Measurements from ENCODE around the gene NR6A1. TPM values are rescaled to one million over a fixed set of nuclear protein-coding genes. Genes with fewer than 3 reads are reported as not detected.
"Not testable (repeated sequence)": the region's sequence is repeated elsewhere in the genome, so short reads cannot be mapped to it uniquely, and the experiment has no call there.

The NR6A1 gene
- polyA plus RNA-seq, 2 donors: 0.68 to 1.4 TPM

DNA sequence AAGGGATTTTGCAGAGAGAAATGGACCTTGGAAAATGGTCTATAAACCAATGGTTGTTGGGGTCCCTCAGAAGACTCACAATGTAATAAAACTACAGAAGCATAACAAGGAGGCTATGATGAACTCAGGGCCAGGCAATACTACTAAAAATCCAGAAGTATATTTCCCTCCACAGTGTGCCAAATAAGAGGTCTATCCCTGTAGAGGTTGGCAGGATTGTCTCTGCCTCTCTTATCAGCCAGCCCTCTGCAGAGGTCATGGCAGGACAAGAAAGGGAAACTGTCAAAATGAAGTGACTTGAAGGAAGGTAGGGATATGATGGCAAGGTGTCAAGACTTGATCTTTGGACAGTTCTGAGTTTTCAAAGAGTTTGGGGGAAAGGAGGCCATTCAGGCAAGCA, 148.2 kb downstream of the NR6A1 start:
- Histone ChIP-seq H3K4me3 (ENCODE audit: low read depth in 1 of 2, low read length in 2 of 2) (no peak overlapping the region), H3K27ac (ENCODE audit: low read depth in 2 of 2, low read length in 1 of 2) (no peak overlapping the region), H3K36me3 (ENCODE audit: control insufficient read depth in 2 of 2, insufficient read depth in 2 of 2, low read length in 1 of 2) (no peaks in the 10 kb centered on the region), H3K27me3 (ENCODE audit: control insufficient read depth in 1 of 2, insufficient read depth in 2 of 2, low read length in 2 of 2) (no peaks in the 10 kb centered on the region), H3K9me3 (ENCODE audit: control insufficient read depth in 2 of 2, insufficient read depth in 1 of 2, low read depth in 1 of 2, low read length in 1 of 2) (no peaks in the 10 kb centered on the region), H3K4me1 (ENCODE audit: control insufficient read depth in 2 of 2, insufficient read depth in 2 of 2, low read length in 1 of 2) (no peaks in the 10 kb centered on the region)

DNA sequence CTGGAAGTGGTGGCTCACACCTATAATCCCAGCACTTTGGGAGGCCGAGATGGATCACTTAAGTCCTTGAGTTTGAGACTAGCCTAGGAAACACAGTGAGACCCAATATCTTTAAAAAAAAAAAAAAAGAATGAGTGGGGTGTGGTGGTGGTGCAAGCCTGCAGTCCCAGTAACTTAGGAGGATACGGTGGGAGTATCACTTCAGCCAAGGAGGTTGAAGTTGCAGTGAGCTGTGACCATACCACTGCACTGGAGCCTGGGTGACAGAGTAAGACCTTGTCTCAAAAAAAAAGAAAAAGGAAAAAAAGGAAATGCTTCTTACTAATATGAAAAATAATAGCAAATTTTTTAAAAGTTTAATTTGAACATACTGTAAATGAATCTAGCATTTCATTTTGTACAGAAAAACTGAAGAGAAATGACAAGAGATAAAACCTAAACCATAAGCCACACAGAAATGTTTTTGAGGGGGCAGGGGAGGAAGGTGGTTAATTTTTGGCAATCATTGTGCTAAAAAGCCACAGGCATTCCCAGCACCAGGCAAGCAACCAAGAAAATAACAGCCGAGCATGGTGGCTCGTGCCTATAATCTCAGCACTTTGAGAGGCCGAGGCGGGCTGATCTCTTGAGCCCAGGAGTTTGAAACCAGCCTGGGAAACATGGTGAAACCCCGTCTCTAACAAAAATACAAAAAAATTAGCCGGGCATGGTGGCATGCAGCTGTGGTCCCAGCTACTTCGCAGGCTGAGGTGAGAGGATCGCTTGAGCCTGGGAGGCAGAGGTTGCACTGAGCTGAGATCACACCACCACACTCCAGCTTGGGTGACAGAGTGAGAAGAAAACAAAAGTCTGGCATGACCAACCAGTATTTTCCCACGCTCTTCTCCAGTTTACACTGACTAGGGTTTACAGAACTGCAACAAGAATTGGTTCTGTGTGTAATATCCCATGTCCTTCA, 149.5 kb downstream of the NR6A1 start:
- WGBS, 2 donors: 69 to 71% methylated on average over 11 of the region's 11 CpGs
- Histone ChIP-seq H3K9me3 (ENCODE audit: control insufficient read depth in 2 of 2, insufficient read depth in 1 of 2, low read depth in 1 of 2, low read length in 1 of 2) (no peaks in the 10 kb centered on the region), H3K27ac (ENCODE audit: low read depth in 2 of 2, low read length in 1 of 2) (no peak overlapping the region), H3K4me3 (ENCODE audit: low read depth in 1 of 2, low read length in 2 of 2) (no peak overlapping the region), H3K4me1 (ENCODE audit: control insufficient read depth in 2 of 2, insufficient read depth in 2 of 2, low read length in 1 of 2) (no peaks in the 10 kb centered on the region), H3K36me3 (ENCODE audit: control insufficient read depth in 2 of 2, insufficient read depth in 2 of 2, low read length in 1 of 2) (no peaks in the 10 kb centered on the region), H3K27me3 (ENCODE audit: control insufficient read depth in 1 of 2, insufficient read depth in 2 of 2, low read length in 2 of 2) (no peaks in the 10 kb centered on the region)

DNA sequence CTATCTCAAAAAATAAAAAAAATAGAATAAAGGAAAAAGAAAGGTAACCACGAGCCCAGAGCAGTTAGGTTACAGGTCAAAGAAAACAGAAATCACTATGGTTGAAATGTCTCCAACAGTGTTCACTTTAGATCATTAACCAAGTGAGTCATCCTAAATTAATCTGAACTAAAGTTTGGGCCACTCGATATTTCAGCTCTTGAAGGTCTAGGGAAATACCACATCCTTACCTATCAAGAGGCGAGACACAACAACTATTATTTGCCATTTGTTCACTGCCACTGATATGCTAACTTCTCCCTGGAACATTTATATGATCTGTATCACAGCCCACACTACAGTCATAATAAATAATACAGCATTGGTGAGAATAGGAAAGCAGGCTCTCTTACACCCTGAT, 152.6 kb downstream of the NR6A1 start:
- Histone ChIP-seq H3K27ac (ENCODE audit: low read depth in 2 of 2, low read length in 1 of 2) (no peak overlapping the region), H3K4me1 (ENCODE audit: control insufficient read depth in 2 of 2, insufficient read depth in 2 of 2, low read length in 1 of 2) (no peaks in the 10 kb centered on the region), H3K9me3 (ENCODE audit: control insufficient read depth in 2 of 2, insufficient read depth in 1 of 2, low read depth in 1 of 2, low read length in 1 of 2) (no peaks in the 10 kb centered on the region), H3K4me3 (ENCODE audit: low read depth in 1 of 2, low read length in 2 of 2) (no peak overlapping the region), H3K27me3 (ENCODE audit: control insufficient read depth in 1 of 2, insufficient read depth in 2 of 2, low read length in 2 of 2) (no peaks in the 10 kb centered on the region), H3K36me3 (ENCODE audit: control insufficient read depth in 2 of 2, insufficient read depth in 2 of 2, low read length in 1 of 2) (no peaks in the 10 kb centered on the region)
- 40 to 62% methylated on average over 3 of the region's 3 CpGs for WGBS, 2 donors

DNA sequence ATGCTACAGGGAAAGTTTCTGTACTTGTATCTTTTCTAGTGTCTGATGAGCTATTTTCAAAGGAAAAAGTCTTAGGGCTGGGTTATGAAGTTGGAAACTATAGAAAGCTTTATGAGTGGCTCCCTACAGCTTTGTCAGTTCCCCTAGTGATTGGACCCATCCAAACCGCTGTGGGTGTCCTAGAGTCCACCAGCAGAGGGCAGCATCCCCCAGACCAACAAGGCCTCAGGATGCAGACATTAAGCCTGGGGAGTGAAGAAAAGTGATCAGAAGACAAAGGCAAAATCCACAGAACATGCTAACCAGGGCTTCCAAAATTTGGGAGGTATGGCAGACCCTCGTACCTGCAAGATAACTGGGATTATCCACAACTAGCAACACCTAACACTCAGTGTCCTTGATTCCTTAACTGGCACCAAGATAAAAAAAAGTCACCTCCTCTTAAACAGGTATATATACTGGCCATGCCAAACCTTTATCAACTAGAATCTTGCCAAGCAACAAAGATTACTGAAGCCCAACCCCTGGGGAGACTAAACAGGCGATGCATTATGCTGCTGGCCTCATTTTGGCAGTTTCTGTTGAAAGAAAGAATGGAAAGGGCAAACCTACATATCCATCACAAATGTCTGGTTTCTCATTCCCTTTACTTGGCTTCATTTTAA, 153.5 kb downstream of the NR6A1 start:
- no peaks in the 10 kb centered on the region for H3K27me3 ChIP-seq (ENCODE audit: control insufficient read depth in 1 of 2, insufficient read depth in 2 of 2, low read length in 2 of 2)
- H3K9me3 ChIP-seq (ENCODE audit: control insufficient read depth in 2 of 2, insufficient read depth in 1 of 2, low read depth in 1 of 2, low read length in 1 of 2): no peaks in the 10 kb centered on the region
- H3K36me3 ChIP-seq (ENCODE audit: control insufficient read depth in 2 of 2, insufficient read depth in 2 of 2, low read length in 1 of 2): no peaks in the 10 kb centered on the region
- H3K27ac ChIP-seq (ENCODE audit: low read depth in 2 of 2, low read length in 1 of 2): no peak overlapping the region
- H3K4me1 ChIP-seq (ENCODE audit: control insufficient read depth in 2 of 2, insufficient read depth in 2 of 2, low read length in 1 of 2): no peaks in the 10 kb centered on the region
- H3K4me3 ChIP-seq (ENCODE audit: low read depth in 1 of 2, low read length in 2 of 2): no peak overlapping the region
- 14 to 21% methylated on average over 3 of the region's 3 CpGs for WGBS, 2 donors

DNA sequence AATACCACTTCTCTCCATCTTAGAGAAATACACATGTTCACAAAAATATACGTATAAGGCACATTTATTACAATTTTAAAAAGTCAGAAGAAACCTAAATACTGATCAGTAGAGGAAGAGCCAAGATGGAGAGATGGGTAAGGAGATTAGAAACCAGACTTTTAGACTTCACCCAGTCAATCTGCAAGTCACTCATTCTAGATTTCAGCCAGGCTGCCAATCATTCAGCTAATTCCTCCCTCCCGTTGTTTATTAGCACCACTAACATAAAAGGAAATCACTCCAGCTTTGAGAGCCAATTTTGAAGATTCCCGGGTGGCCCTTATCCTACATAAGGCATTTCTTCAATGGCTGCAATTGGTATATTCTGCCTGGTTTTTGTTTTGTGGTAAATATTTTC, 154.2 kb downstream of the NR6A1 start:
- Histone ChIP-seq H3K27ac (ENCODE audit: low read depth in 2 of 2, low read length in 1 of 2) (no peak overlapping the region), H3K27me3 (ENCODE audit: control insufficient read depth in 1 of 2, insufficient read depth in 2 of 2, low read length in 2 of 2) (no peaks in the 10 kb centered on the region), H3K4me3 (ENCODE audit: low read depth in 1 of 2, low read length in 2 of 2) (no peak overlapping the region), H3K4me1 (ENCODE audit: control insufficient read depth in 2 of 2, insufficient read depth in 2 of 2, low read length in 1 of 2) (no peaks in the 10 kb centered on the region), H3K9me3 (ENCODE audit: control insufficient read depth in 2 of 2, insufficient read depth in 1 of 2, low read depth in 1 of 2, low read length in 1 of 2) (no peaks in the 10 kb centered on the region), H3K36me3 (ENCODE audit: control insufficient read depth in 2 of 2, insufficient read depth in 2 of 2, low read length in 1 of 2) (no peaks in the 10 kb centered on the region)
- 67 to 75% methylated on average over 3 of the region's 3 CpGs for WGBS, 2 donors

DNA sequence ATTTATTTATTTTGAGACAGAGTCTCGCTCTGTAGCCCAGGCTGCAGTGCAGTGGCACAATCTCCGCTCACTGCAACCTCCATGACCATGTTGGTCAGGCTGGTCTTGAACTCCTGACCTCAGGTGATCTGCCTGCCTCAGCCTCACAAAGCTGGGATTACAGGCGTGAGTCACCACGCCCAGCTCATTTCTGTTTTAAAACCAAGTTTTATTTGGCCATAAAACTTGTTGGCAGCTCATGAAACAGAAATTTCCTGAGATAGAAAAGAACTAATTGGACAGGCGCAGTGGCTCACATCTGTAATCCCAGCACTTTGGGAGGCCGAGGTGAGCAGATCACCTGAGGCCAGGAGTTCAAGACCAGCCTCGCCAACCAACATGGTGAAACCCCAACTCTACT, 155.3 kb downstream of the NR6A1 start:
- not testable (repeated sequence) for H3K4me1 ChIP-seq (ENCODE audit: control insufficient read depth in 2 of 2, insufficient read depth in 2 of 2, low read length in 1 of 2); H3K4me3 ChIP-seq (ENCODE audit: low read depth in 1 of 2, low read length in 2 of 2); H3K27ac ChIP-seq (ENCODE audit: low read depth in 2 of 2, low read length in 1 of 2); H3K27me3 ChIP-seq (ENCODE audit: control insufficient read depth in 1 of 2, insufficient read depth in 2 of 2, low read length in 2 of 2); H3K9me3 ChIP-seq (ENCODE audit: control insufficient read depth in 2 of 2, insufficient read depth in 1 of 2, low read depth in 1 of 2, low read length in 1 of 2); H3K36me3 ChIP-seq (ENCODE audit: control insufficient read depth in 2 of 2, insufficient read depth in 2 of 2, low read length in 1 of 2)
- WGBS, 2 donors: 74 to 78% methylated on average over 7 of the region's 7 CpGs

DNA sequence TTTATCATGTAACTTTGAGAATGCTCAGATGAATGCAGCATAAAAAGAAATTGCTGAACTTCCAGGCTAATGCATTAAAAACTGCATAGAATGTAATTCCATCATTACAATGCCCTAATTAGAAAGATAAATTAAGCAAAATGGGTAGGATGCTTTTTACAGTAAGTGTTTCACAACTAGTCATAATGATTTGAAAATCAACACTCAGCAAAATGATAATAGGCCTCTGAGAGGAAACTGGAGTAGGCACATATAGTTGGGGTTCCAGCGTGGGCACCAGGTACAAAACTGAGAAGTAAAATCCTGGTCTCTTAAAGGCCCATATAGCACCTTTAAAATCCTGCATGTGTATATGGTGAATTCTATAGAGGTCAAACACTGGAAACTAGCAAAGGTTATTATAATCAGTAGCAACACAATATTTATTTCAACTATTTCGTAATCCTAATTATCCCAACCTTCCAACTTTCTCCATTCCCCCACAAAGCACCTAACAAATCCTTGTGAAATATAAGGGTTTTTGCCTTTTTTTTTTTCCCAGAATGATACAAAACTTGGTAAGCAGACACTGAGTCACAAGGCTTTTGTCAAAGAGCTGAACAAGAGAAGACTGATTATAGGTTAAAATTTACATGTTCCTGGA, 155.9 kb downstream of the NR6A1 start:
- no peak overlapping the region for H3K27ac ChIP-seq (ENCODE audit: low read depth in 2 of 2, low read length in 1 of 2)

DNA sequence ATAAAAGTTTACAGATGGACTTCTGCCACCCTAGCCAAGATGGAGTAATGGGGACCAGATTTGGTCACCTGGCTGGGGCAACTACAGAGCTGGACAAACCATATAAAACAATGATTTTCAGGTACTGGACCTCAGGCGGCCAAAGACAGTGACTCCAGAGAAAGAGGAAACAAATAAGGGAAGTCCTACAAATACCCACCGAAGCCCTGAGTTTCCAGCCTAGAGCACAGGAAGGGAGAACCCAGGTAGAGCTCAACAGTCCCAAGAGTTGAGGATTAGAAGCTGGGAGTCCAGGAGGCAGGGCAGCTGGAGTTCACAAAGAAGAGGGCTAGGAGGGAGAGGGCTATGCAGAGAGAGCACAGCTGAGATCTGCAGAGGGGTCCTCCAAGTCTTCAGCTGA, 157.3 kb downstream of the NR6A1 start:
- H3K4me3 ChIP-seq (ENCODE audit: low read depth in 1 of 2, low read length in 2 of 2): no peak overlapping the region
- no peak overlapping the region for H3K27ac ChIP-seq (ENCODE audit: low read depth in 2 of 2, low read length in 1 of 2)
- no peaks in the 10 kb centered on the region for H3K4me1 ChIP-seq (ENCODE audit: control insufficient read depth in 2 of 2, insufficient read depth in 2 of 2, low read length in 1 of 2)
- no peaks in the 10 kb centered on the region for H3K36me3 ChIP-seq (ENCODE audit: control insufficient read depth in 2 of 2, insufficient read depth in 2 of 2, low read length in 1 of 2)
- no peaks in the 10 kb centered on the region for H3K27me3 ChIP-seq (ENCODE audit: control insufficient read depth in 1 of 2, insufficient read depth in 2 of 2, low read length in 2 of 2)
- 76% methylated on average over 2 of the region's 2 CpGs for WGBS, 2 donors
- H3K9me3 ChIP-seq (ENCODE audit: control insufficient read depth in 2 of 2, insufficient read depth in 1 of 2, low read depth in 1 of 2, low read length in 1 of 2): no peaks in the 10 kb centered on the region

More for the DNA sequence above, 155.9 kb downstream of the NR6A1 start:
- Histone ChIP-seq H3K4me3 (ENCODE audit: low read depth in 1 of 2, low read length in 2 of 2) (no peak overlapping the region), H3K36me3 (ENCODE audit: control insufficient read depth in 2 of 2, insufficient read depth in 2 of 2, low read length in 1 of 2) (no peaks in the 10 kb centered on the region), H3K4me1 (ENCODE audit: control insufficient read depth in 2 of 2, insufficient read depth in 2 of 2, low read length in 1 of 2) (no peaks in the 10 kb centered on the region), H3K9me3 (ENCODE audit: control insufficient read depth in 2 of 2, insufficient read depth in 1 of 2, low read depth in 1 of 2, low read length in 1 of 2) (no peaks in the 10 kb centered on the region), H3K27me3 (ENCODE audit: control insufficient read depth in 1 of 2, insufficient read depth in 2 of 2, low read length in 2 of 2) (no peaks in the 10 kb centered on the region)
- 93% methylated on average over 2 of the region's 2 CpGs for WGBS, 2 donors

DNA sequence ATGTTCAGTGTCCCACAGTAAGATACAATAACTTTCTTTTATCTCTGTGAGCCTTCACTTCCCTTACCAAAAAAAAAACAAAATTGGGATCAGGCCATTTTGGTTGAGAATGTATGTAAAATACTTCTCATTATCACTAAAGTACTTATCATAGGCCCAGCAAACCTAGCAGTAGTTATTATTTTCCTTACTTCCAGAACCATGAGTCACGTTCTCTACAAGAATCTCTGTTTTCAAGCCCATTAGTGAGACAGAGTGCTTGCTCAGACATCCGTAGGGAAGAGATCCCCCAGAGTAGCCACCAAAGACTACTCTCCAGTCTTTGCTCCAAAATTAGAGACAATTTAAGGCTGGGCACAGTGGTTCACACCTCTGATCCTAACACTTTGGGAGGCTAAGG, 160.0 kb downstream of the NR6A1 start:
- Histone ChIP-seq H3K9me3 (ENCODE audit: control insufficient read depth in 2 of 2, insufficient read depth in 1 of 2, low read depth in 1 of 2, low read length in 1 of 2) (no peaks in the 10 kb centered on the region), H3K36me3 (ENCODE audit: control insufficient read depth in 2 of 2, insufficient read depth in 2 of 2, low read length in 1 of 2) (no peaks in the 10 kb centered on the region), H3K27me3 (ENCODE audit: control insufficient read depth in 1 of 2, insufficient read depth in 2 of 2, low read length in 2 of 2) (no peaks in the 10 kb centered on the region), H3K4me3 (ENCODE audit: low read depth in 1 of 2, low read length in 2 of 2) (no peak overlapping the region), H3K27ac (ENCODE audit: low read depth in 2 of 2, low read length in 1 of 2) (no peak overlapping the region), H3K4me1 (ENCODE audit: control insufficient read depth in 2 of 2, insufficient read depth in 2 of 2, low read length in 1 of 2) (no peaks in the 10 kb centered on the region)
- WGBS, 2 donors: 92 to 93% methylated on average over 2 of the region's 2 CpGs

All from esophagus (tissue), 2 donors.